Measurements from ENCODE around the gene NBEA.

Gene NBEA

GRCh38 chr13:35554972-35555623 lies 613.0 kb downstream of the NBEA start:
- no peak for DNase-seq (ENCODE audit: low spot score in 2 of 2)
- Mint-ChIP-seq H3K4me1 (no peaks in the 10 kb centered on the region), H3K4me3 (no peak overlapping the region), H3K9me3 (no peaks in the 10 kb centered on the region), H3K27ac (no peak overlapping the region), H3K36me3 (no peaks in the 10 kb centered on the region)
- ATAC-seq = no peak

GRCh38 chr13:35557475-35557874 lies 615.4 kb downstream of the NBEA start:
- H3K4me3 Mint-ChIP-seq = no peak overlapping the region
- DNase-seq (ENCODE audit: low spot score in 2 of 2) (no peak), ATAC-seq (no peak)
- H3K4me1 Mint-ChIP-seq = no peaks in the 10 kb centered on the region
- H3K36me3 Mint-ChIP-seq = no peaks in the 10 kb centered on the region
- no peak overlapping the region for H3K27ac Mint-ChIP-seq
- H3K9me3 Mint-ChIP-seq = no peaks in the 10 kb centered on the region

DNA sequence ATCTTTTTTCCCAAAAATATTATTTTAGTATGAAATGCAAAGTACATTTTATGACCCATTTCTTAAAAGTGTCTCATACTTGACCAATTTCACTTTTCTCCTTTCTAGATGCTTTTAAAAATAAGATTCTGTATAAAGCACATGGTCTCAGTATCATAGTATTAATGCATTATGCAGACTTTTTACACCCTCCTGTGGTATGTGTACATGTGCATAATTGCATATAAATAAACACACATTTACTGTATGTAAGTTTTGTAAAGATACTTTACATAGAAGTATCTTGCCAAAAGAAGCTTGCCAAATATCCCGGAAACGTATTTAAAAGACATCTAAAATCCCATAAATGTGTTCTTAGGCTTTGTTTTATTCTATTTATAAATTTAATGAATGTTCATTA lies 619.5 kb downstream of the NBEA start:
- no peaks in the 10 kb centered on the region for H3K36me3 Mint-ChIP-seq
- no peaks in the 10 kb centered on the region for H3K9me3 Mint-ChIP-seq
- DNase-seq (ENCODE audit: low spot score in 2 of 2) = no peak
- no peak for ATAC-seq
- no peak overlapping the region for H3K4me3 Mint-ChIP-seq
- no peaks in the 10 kb centered on the region for H3K4me1 Mint-ChIP-seq
- H3K27ac Mint-ChIP-seq = no peak overlapping the region

DNA sequence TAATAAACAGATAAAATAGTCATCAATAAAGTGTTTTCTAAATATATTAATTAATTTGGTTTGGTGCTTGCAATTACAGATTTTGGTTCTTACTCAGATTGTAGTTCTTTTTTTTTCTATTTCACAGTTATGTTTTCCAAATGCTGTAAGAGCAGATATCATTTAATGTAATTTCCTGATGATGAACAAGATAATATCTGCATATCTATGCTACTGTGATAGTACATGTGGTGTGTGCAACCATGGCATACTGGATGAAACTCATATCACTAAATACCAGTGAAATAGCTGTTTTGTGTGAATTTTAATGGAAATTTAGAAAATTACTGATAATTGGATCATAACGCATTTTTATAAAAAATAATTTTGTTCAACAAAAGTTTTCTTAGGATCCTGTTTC lies 623.2 kb downstream of the NBEA start:
- Mint-ChIP-seq H3K4me1 (no peaks in the 10 kb centered on the region), H3K27ac (no peak overlapping the region), H3K9me3 (no peaks in the 10 kb centered on the region), H3K36me3 (no peaks in the 10 kb centered on the region), H3K4me3 (no peak overlapping the region)
- DNase-seq (ENCODE audit: low spot score in 2 of 2) (no peak), ATAC-seq (no peak)

DNA sequence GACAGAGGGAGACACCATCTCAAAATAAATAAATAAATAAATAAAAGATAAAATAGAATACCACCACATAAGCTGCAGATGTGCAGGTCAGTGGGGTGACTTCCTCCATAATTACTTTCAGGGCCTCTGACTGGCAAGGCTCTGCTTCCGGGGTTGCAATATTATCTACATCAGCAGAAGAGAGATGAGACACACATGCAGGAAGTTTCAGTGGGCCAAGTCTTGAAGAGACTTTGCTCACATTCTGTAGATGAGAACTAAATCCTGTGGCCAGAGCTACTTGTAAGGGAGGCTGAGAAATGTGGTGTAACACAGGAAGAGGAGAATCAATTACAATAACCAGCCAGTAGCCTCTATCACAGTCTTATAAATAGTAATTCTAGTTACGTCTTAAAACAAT lies 624.3 kb downstream of the NBEA start:
- Mint-ChIP-seq H3K27ac (no peak overlapping the region), H3K4me1 (no peaks in the 10 kb centered on the region), H3K4me3 (no peak overlapping the region), H3K9me3 (no peaks in the 10 kb centered on the region), H3K36me3 (no peaks in the 10 kb centered on the region)
- ATAC-seq (no peak), DNase-seq (ENCODE audit: low spot score in 2 of 2) (no peak)

- DNase-seq (ENCODE audit: low spot score in 2 of 2) = no peak
- Mint-ChIP-seq H3K4me3 (no peak overlapping the region), H3K27ac (no peak overlapping the region), H3K9me3 (no peaks in the 10 kb centered on the region), H3K36me3 (no peaks in the 10 kb centered on the region), H3K4me1 (no peaks in the 10 kb centered on the region)
- ATAC-seq = no peak
Measured at GRCh38 chr13:35567406-35567980, 625.4 kb downstream of the NBEA start.

DNA sequence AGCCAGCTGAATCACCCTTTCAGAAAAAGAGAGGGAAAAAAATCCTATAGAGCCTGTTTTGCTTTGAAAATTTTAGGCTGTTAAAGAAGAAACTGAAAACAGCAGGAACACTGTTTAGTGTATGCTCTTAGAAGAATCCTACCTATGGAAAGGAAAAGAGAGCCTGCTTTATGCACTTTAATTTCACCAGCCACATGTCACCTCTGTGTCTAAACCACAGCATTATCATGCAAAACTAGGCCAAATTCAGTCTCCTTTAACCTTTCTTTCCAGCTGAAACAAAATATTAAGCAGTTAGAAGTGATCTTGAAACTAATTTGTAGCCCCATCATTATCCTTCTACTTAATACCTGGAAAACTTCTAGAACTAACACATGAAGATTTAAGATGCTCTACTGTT lies 631.6 kb downstream of the NBEA start:
- Mint-ChIP-seq H3K4me1 (no peaks in the 10 kb centered on the region), H3K9me3 (no peaks in the 10 kb centered on the region), H3K27ac (no peak overlapping the region), H3K36me3 (no peaks in the 10 kb centered on the region), H3K4me3 (no peak overlapping the region)
- DNase-seq (ENCODE audit: low spot score in 2 of 2) (no peak), ATAC-seq (no peak)

DNA sequence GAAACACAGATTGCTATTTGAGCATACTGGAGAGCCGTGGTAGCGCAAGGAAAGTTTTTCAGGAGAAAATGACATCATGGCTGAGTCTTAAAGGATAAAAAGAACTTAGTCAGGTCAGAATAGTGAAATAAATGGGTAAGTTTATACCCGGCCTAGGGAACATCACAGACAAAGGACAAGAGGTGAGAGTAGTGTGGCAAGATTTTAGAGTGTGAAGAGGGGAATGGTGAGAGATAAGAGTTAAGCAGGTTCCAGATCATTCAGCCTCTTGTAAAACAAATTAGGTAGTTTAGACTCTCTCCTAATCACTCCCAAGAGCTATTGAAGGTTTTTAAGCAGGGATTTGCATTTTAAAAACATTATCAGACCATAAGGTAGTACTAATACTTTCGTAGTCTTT lies 650.4 kb downstream of the NBEA start:
- no peak for ATAC-seq

DNA sequence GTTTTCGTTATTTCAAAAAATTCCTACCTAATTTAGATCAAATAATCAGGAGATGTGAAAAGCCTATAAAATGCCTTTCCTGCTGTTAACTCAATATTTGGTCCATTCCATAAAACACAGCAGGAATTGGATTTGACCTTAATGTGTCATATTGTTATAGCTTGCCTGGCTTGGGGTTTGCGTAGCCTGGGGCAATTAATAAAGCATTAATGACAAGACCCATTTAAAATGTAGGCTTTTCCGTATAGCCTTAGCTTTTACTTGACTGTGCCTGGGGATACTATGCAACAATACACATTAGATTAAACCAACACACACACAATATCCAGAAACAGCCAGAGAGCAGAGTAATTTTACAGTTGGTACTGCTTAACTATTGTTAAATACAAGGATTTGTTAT lies 651.6 kb downstream of the NBEA start:
- DNase-seq (ENCODE audit: low spot score in 2 of 2) = no peak
- Mint-ChIP-seq H3K27ac (no peak overlapping the region), H3K4me3 (no peak overlapping the region), H3K9me3 (peaks cover 4% of the 10 kb centered on the region), H3K36me3 (no peaks in the 10 kb centered on the region), H3K4me1 (no peaks in the 10 kb centered on the region)
- ATAC-seq = no peak

More for the DNA sequence above, 650.4 kb downstream of the NBEA start:
- no peaks in the 10 kb centered on the region for H3K36me3 Mint-ChIP-seq
- peaks cover 4% of the 10 kb centered on the region for H3K9me3 Mint-ChIP-seq
- H3K4me1 Mint-ChIP-seq = no peaks in the 10 kb centered on the region
- DNase-seq (ENCODE audit: low spot score in 2 of 2) = no peak
- no peak overlapping the region for H3K27ac Mint-ChIP-seq
- H3K4me3 Mint-ChIP-seq = no peak overlapping the region

GRCh38 chr13:35594096-35594495 lies 652.0 kb downstream of the NBEA start:
- H3K36me3 Mint-ChIP-seq = no peaks in the 10 kb centered on the region
- DNase-seq (ENCODE audit: low spot score in 2 of 2) (no peak), ATAC-seq (no peak)
- no peak overlapping the region for H3K27ac Mint-ChIP-seq
- H3K4me3 Mint-ChIP-seq = no peak overlapping the region
- peaks cover 4% of the 10 kb centered on the region for H3K9me3 Mint-ChIP-seq
- H3K4me1 Mint-ChIP-seq = no peaks in the 10 kb centered on the region

- H3K36me3 Mint-ChIP-seq = no peaks in the 10 kb centered on the region
- H3K9me3 Mint-ChIP-seq = no peaks in the 10 kb centered on the region
- DNase-seq (ENCODE audit: low spot score in 2 of 2) = no peak
- no peaks in the 10 kb centered on the region for H3K4me1 Mint-ChIP-seq
- no peak for ATAC-seq
- no peak overlapping the region for H3K4me3 Mint-ChIP-seq
- H3K27ac Mint-ChIP-seq = no peak overlapping the region
Measured at GRCh38 chr13:35595181-35595580, 653.1 kb downstream of the NBEA start.

- no peak overlapping the region for H3K4me3 Mint-ChIP-seq
- H3K36me3 Mint-ChIP-seq = no peaks in the 10 kb centered on the region
- H3K27ac Mint-ChIP-seq = no peak overlapping the region
- ATAC-seq = no peak
- H3K9me3 Mint-ChIP-seq = no peaks in the 10 kb centered on the region
- DNase-seq (ENCODE audit: low spot score in 2 of 2) = no peak
- H3K4me1 Mint-ChIP-seq = no peaks in the 10 kb centered on the region
Measured at GRCh38 chr13:35596321-35597030, 654.4 kb downstream of the NBEA start.

DNA sequence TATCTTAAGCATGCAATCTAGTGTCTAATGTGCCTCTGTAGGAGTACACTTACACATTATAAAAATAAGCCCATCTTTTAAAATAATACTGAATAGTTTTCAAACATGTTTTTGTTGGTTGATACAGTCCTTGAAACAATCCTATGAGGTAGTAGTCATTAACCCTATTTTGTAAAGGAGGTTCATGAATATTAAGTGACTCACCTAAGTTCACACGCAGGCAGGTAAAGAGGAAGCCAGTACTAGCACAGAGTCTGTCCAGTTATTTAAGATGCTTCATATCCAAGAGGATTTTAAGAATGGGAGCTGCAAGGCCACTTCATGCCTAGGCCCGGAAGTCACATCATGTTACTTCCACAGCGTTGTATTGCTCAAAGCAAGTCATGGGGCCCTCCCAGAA lies 655.4 kb downstream of the NBEA start:
- Mint-ChIP-seq H3K9me3 (no peaks in the 10 kb centered on the region), H3K36me3 (no peaks in the 10 kb centered on the region), H3K27ac (no peak overlapping the region), H3K4me3 (no peak overlapping the region), H3K4me1 (no peaks in the 10 kb centered on the region)
- DNase-seq (ENCODE audit: low spot score in 2 of 2) (no peak), ATAC-seq (no peak)

GRCh38 chr13:35598233-35598632 lies 656.2 kb downstream of the NBEA start:
- no peak for DNase-seq (ENCODE audit: low spot score in 2 of 2)
- H3K4me3 Mint-ChIP-seq = no peak overlapping the region
- no peak for ATAC-seq
- H3K36me3 Mint-ChIP-seq = no peaks in the 10 kb centered on the region
- no peak overlapping the region for H3K27ac Mint-ChIP-seq
- no peaks in the 10 kb centered on the region for H3K4me1 Mint-ChIP-seq
- H3K9me3 Mint-ChIP-seq = no peaks in the 10 kb centered on the region

GRCh38 chr13:35598790-35599369 lies 656.8 kb downstream of the NBEA start:
- ATAC-seq = no peak
- Mint-ChIP-seq H3K27ac (no peak overlapping the region), H3K4me3 (no peak overlapping the region), H3K36me3 (no peaks in the 10 kb centered on the region), H3K4me1 (no peaks in the 10 kb centered on the region), H3K9me3 (no peaks in the 10 kb centered on the region)
- no peak for DNase-seq (ENCODE audit: low spot score in 2 of 2)

DNA sequence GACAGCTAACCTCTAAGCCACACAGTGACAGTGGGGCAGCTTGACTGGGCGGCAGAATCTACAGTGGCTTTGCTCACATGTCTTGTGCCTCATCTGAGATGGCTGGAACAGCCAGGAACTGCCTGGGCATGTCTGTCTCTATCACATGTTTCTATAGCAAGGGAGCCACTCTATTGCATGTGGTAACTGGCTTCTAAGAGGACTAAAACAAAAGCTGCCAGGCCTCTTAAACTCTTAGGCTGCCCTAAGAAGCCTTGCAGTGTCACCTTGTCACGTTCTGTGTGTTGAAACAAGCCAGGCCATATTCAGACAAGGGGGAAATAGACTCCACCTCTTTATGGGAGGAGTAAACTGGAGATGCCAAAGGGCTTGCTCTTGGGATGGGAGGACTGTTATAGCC lies 657.3 kb downstream of the NBEA start:
- H3K36me3 Mint-ChIP-seq = no peaks in the 10 kb centered on the region
- no peak overlapping the region for H3K27ac Mint-ChIP-seq
- H3K4me3 Mint-ChIP-seq = no peak overlapping the region
- H3K9me3 Mint-ChIP-seq = peaks cover 3% of the 10 kb centered on the region
- no peak for DNase-seq (ENCODE audit: low spot score in 2 of 2)
- no peak for ATAC-seq
- no peaks in the 10 kb centered on the region for H3K4me1 Mint-ChIP-seq
